PC-9 (cell line): Measurements from ENCODE around the gene ARPC1B. TPM values are rescaled to one million over a fixed set of nuclear protein-coding genes. Genes with fewer than 3 reads are reported as not detected.
"Not testable (repeated sequence)": the region's sequence is repeated elsewhere in the genome, so short reads cannot be mapped to it uniquely, and the experiment has no call there.

Experiments
- BruUV-seq: library from RNA; stranded (reverse); fragments of 400-500 nt; replicated peaks from 2 replicates; lab custom pipeline; 2021; lab: Mats Ljungman, UMichigan
- CTCF ChIA-PET: fragments of 300-600 bp; sonication (Branson Sonifier 250); formaldehyde crosslinking; loops from one replicate; lab custom pipeline; 2022; ENCODE audit warnings: antibody characterized with exemption; lab: Charles Lee
- POLR2A ChIA-PET: fragments of 300-600 bp; sonication (Branson Sonifier 250); formaldehyde crosslinking; loops from one replicate; lab custom pipeline; 2022; ENCODE audit warnings: antibody characterized with exemption; ENCODE audit not compliant: unreplicated experiment; lab: Charles Lee
- DNase-seq, 2 experiments: peaks; one replicate each; pipeline versions ENCODE4 v3.0.0 to v3.0.0-alpha.2; 2015 to 2022; ENCODE audit warnings: mixed read lengths in 1 of 2
- H2AFZ ChIP-seq: fragments of 200-600 bp; sonication (generic); 2 replicates; pipeline ENCODE4 v1.8.1; 2017; ENCODE audit warnings: antibody characterized with exemption
- H3F3A ChIP-seq: fragments of 200-600 bp; sonication (generic); 2 replicates; pipeline ENCODE4 v1.8.1; 2017; ENCODE audit warnings: antibody characterized with exemption, mild to moderate bottlenecking, low read depth; ENCODE audit not compliant: insufficient read depth
- H3K27ac ChIP-seq: fragments of 200-600 bp; sonication (generic); 2 replicates; pipeline ENCODE4 v1.6.1; 2016; ENCODE audit warnings: mixed run types
- H3K27me3 ChIP-seq: fragments of 200-600 bp; sonication (generic); 2 replicates; pipeline ENCODE4 v1.6.1; 2016; ENCODE audit warnings: low read depth, mixed run types; ENCODE audit not compliant: insufficient read depth
- H3K36me3 ChIP-seq: fragments of 200-600 bp; sonication (generic); 2 replicates; pipeline ENCODE4 v1.6.1; 2016; ENCODE audit warnings: low read depth, mixed run types
- H3K4me1 ChIP-seq: fragments of 200-600 bp; sonication (generic); replicated peaks from 2 replicates; pipeline ENCODE4 v1.6.1; 2016; ENCODE audit warnings: mixed run types; ENCODE audit not compliant: insufficient read depth
- H3K4me2 ChIP-seq: fragments of 200-600 bp; sonication (generic); 2 replicates; pipeline ENCODE4 v1.6.1; 2017; ENCODE audit warnings: mixed run types
- H3K4me3 ChIP-seq: fragments of 200-600 bp; sonication (generic); 2 replicates; pipeline ENCODE4 v1.6.1; 2016; ENCODE audit warnings: mixed run types
- H3K79me2 ChIP-seq: fragments of 200-600 bp; sonication (generic); 2 replicates; pipeline ENCODE4 v1.6.1; 2017; ENCODE audit warnings: low read depth, mixed run types
- H3K9me2 ChIP-seq: fragments of 200-600 bp; sonication (generic); 2 replicates; pipeline ENCODE4 v1.8.1; 2017; ENCODE audit warnings: mild to moderate bottlenecking; ENCODE audit not compliant: insufficient read depth
- H3K9me3 ChIP-seq: fragments of 200-600 bp; sonication (generic); 2 replicates; pipeline ENCODE4 v1.8.1; 2016; ENCODE audit warnings: low read depth; ENCODE audit not compliant: insufficient read depth
- H4K20me1 ChIP-seq: fragments of 200-600 bp; sonication (generic); 2 replicates; pipeline ENCODE4 v1.8.1; 2017; ENCODE audit not compliant: insufficient read depth
- EZH2 ChIP-seq: fragments of 200-600 bp; sonication (generic); IDR thresholded peaks from 2 replicates; pipeline ENCODE4 v1.8.0; 2017; ENCODE audit warnings: antibody characterized with exemption, low read depth
- intact Hi-C: fragments of 100-400 bp; cut with micrococcal nuclease; formaldehyde crosslinking; loops from one replicate; pipeline ENCODE4 v1.10.0; 2022; ENCODE audit not compliant: unreplicated experiment
- total RNA-seq: library from RNA; stranded (reverse); gene quantifications from 2 replicates; pipeline ENCODE4 v1.2.3, GENCODE V29; 2021
- TF ChIP-seq, protein P1 (sequence below): fragments of 200-600 bp; sonication (generic); conservative IDR thresholded peaks from 2 replicates; pipeline ENCODE4 v1.6.1; 2017; ENCODE audit warnings: mixed run types, antibody characterized with exemption, mild to moderate bottlenecking, moderate library complexity

Gene ARPC1B
- total RNA-seq, 1 experiment from 2014 or later: 276 TPM

DNA sequence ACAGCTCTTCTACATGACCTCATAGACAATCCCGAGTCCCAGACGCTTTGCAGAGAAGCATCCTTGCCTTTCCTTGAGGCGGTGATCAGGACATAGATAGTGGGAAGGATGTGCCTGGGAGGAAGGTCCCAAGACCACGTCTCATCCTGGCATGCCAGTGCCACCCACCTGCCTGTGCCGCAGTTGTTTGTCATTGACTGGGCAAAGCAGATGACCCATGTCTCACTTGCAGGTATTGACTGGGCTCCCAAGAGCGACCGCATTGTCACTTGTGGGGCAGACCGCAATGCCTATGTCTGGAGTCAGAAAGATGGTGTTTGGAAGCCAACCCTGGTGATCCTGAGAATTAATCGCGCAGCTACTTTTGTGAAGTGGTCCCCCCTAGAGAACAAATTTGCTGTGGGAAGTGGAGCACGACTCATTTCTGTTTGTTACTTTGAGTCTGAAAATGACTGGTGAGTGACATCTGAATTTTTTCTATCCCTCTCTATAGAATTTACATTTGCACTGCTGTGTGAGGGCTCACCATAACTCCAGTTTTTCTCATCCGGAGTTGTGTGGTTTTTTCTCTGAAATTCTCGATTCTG is 30.4 kb upstream of the ARPC1B start:
- Histone ChIP-seq H3K36me3 (peaks cover 58% of the 10 kb centered on the region), H3K27ac (no peak overlapping the region)

DNA sequence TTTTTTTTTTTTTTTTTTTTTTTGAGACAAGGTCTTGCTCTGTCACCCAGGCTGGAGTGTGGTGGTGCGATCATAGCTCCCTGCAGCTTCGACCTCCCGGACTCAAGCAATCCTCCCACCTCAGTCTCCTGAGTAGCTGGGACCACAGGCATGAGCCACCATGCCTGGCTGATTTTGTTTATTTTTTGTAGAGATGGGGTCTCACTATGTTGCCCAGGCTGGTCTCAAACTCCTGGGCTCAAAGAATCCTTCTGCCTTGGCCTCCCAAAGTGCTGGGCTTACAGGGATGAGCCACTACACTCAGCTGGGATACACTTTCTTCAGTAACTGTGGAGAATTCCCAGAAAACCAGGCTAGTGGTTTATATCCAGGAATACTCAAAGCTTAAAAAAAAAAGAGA is 23.9 kb upstream of the ARPC1B start:
- H2AFZ ChIP-seq, H3K27ac ChIP-seq, H3K79me2 ChIP-seq, H3K27me3 ChIP-seq, intact Hi-C loops, H3F3A ChIP-seq, H3K4me2 ChIP-seq, BruUV-seq, H4K20me1 ChIP-seq, H3K9me2 ChIP-seq, DNase-seq, POLR2A ChIA-PET, H3K4me1 ChIP-seq, H3K9me3 ChIP-seq, H3K4me3 ChIP-seq: not testable (repeated sequence)
- CTCF ChIA-PET: interaction anchor here (0.5 kb wide), 1 partner anchor 11 kb away, joined by 10 read pairs; no protein-coding TSS in a partner anchor
- peaks cover 24% of the 10 kb centered on the region for H3K36me3 ChIP-seq

More for the DNA sequence above, 30.4 kb upstream of the ARPC1B start:
- no peak overlapping the region for H2AFZ ChIP-seq
- H3K4me1 ChIP-seq: no peaks in the 10 kb centered on the region
- H3K9me3 ChIP-seq: no peaks in the 10 kb centered on the region
- H3K4me3 ChIP-seq: no peak overlapping the region
- BruUV-seq: no TSS peak
- H3K79me2 ChIP-seq: peaks cover 4% of the 10 kb centered on the region; the same call in 1 of the 2 replicates
- CTCF ChIA-PET: no interaction called here
- POLR2A ChIA-PET: no interaction called here
- H3K4me2 ChIP-seq: no peak overlapping the region
- peaks cover 17% of the 10 kb centered on the region; the same call in 1 of the 2 replicates for H3F3A ChIP-seq
- 0 out of 2 replicates have a peak, but pooled peaks cover 4% of the 10 kb centered on the region for H4K20me1 ChIP-seq
- DNase-seq: no peak
- TF ChIP-seq, protein P1, sequence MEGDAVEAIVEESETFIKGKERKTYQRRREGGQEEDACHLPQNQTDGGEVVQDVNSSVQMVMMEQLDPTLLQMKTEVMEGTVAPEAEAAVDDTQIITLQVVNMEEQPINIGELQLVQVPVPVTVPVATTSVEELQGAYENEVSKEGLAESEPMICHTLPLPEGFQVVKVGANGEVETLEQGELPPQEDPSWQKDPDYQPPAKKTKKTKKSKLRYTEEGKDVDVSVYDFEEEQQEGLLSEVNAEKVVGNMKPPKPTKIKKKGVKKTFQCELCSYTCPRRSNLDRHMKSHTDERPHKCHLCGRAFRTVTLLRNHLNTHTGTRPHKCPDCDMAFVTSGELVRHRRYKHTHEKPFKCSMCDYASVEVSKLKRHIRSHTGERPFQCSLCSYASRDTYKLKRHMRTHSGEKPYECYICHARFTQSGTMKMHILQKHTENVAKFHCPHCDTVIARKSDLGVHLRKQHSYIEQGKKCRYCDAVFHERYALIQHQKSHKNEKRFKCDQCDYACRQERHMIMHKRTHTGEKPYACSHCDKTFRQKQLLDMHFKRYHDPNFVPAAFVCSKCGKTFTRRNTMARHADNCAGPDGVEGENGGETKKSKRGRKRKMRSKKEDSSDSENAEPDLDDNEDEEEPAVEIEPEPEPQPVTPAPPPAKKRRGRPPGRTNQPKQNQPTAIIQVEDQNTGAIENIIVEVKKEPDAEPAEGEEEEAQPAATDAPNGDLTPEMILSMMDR: no peak
- TF ChIP-seq EZH2: no peak
- H3K9me2 ChIP-seq: no peaks in the 10 kb centered on the region
- H3K27me3 ChIP-seq: no peaks in the 10 kb centered on the region
- intact Hi-C loops: no loop called here

DNA sequence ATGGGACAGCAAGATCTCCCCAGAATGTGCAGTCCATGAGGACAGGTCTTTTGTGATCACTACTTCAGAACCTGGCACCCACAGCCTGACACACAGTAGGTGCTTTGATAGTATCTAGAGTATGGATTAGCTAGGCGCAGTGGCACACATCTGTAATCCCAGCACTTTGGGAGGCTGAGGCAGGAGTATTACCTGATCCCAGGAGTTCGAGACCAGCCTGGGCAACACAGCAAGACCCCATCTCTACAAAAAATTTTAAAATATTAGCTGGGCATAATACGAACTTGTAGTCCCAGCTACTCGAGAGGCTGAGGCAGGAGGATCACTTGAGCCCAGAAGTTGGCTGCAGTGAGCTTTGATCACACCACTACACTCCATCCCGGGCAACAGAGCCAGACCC is 22.3 kb upstream of the ARPC1B start:
- no peak for TF ChIP-seq EZH2
- TF ChIP-seq, protein P1: no peak
- CTCF ChIA-PET: no interaction called here

More for the DNA sequence above, 22.3 kb upstream of the ARPC1B start:
- H3K27ac ChIP-seq: no peak overlapping the region
- no peaks in the 10 kb centered on the region for H3K4me1 ChIP-seq
- POLR2A ChIA-PET: no interaction called here
- no peaks in the 10 kb centered on the region for H3K27me3 ChIP-seq
- intact Hi-C loops: no loop called here
- no peaks in the 10 kb centered on the region for H3K9me2 ChIP-seq
- no peak for DNase-seq
- H3K4me3 ChIP-seq: no peak overlapping the region
- peaks cover 2% of the 10 kb centered on the region; the same call in 1 of the 2 replicates for H3F3A ChIP-seq
- H2AFZ ChIP-seq: no peak overlapping the region
- 0 out of 2 replicates have a peak, but pooled peaks cover 4% of the 10 kb centered on the region for H4K20me1 ChIP-seq
- H3K36me3 ChIP-seq: peaks cover 20% of the 10 kb centered on the region
- no peak overlapping the region for H3K4me2 ChIP-seq
- no peaks in the 10 kb centered on the region for H3K79me2 ChIP-seq
- no peaks in the 10 kb centered on the region for H3K9me3 ChIP-seq
- BruUV-seq: no TSS peak
